ENCODE results near the gene TMEM219. TPM values are rescaled to one million over a fixed set of nuclear protein-coding genes. Genes with fewer than 3 reads are reported as not detected.
A peak's percentile ranks its signal among the peaks of the same experiment; 100 is the strongest.

Gene TMEM219
- total and polyA plus RNA-seq, 2 of the 8 experiments (the other 6 are each of a cell fraction or from before 2014, with no cell fraction given): 60.2 to 116 TPM

GRCh38 chr16:29973384-29974246 is 11.7 kb downstream of the TMEM219 start, which contains the start of gene TAOK2 (continued):
- no peak; the same call in 1 of the 2 replicates for TF ChIP-seq POLR2AphosphoS5 (IDR thresholded peaks at IDR 0.05; ENCODE audit: low read depth, low read length)
- TF ChIP-seq PHF8 (conservative IDR thresholded peaks at IDR 0.05; ENCODE audit: low read depth, low read length): peak; percentile 54; the same call in 1 of the 2 replicates
- peak; percentile 99 for TF ChIP-seq MAX (IDR thresholded peaks at IDR 0.05)
- peak; percentile 90 for TF ChIP-seq RFX5 (IDR thresholded peaks at IDR 0.05; ENCODE audit: borderline replicate concordance, low read depth, low read length)
- peak in 1 of 2 experiments; percentile 89; a peak in 2 of 4 replicates for TF ChIP-seq SIN3A (conservative IDR thresholded peaks at IDR 0.05 in 1 of 2, IDR thresholded peaks at IDR 0.05 in 1 of 2; ENCODE audit: low read depth in 1 of 2, low read length in 2 of 2)
- peak; percentile 78 for TF ChIP-seq EGR1 (IDR thresholded peaks at IDR 0.05; ENCODE audit: borderline replicate concordance, low read depth, low read length)
- 0 out of 2 replicates have a peak, but pooled peaks have one; percentile 85 for TF ChIP-seq KDM1A (IDR thresholded peaks at IDR 0.05; ENCODE audit: borderline replicate concordance, low read length)
- TF ChIP-seq, protein P1, sequence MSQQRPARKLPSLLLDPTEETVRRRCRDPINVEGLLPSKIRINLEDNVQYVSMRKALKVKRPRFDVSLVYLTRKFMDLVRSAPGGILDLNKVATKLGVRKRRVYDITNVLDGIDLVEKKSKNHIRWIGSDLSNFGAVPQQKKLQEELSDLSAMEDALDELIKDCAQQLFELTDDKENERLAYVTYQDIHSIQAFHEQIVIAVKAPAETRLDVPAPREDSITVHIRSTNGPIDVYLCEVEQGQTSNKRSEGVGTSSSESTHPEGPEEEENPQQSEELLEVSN (IDR thresholded peaks at IDR 0.05): peak; percentile 100
- TF ChIP-seq CREB1 (IDR thresholded peaks at IDR 0.05): peak; percentile 66; the same call in 1 of the 2 replicates
- no peak for TF ChIP-seq EZH2 (IDR thresholded peaks at IDR 0.05; ENCODE audit: low read depth, low read length, severe bottlenecking)
- TF ChIP-seq SP4 (IDR thresholded peaks at IDR 0.05; ENCODE audit: low read length): peak; percentile 93
- TF ChIP-seq RBBP5 (IDR thresholded peaks at IDR 0.05; ENCODE audit: borderline replicate concordance, low read depth, low read length): 0 out of 2 replicates have a peak, but pooled peaks have one; percentile 52

Measured in H1 (cell line).